HG02840 (cell line): Measurements from ENCODE around the gene TMEM132D.

Experiments
- ATAC-seq: cut with Tn5 transposase; IDR thresholded peaks from one replicate; pipeline ENCODE4 v1.9.1; 2021; ENCODE audit warnings: mild to moderate bottlenecking, moderate library complexity, moderate number of reproducible peaks; ENCODE audit not compliant: unreplicated experiment, low FRiP score

The TMEM132D gene

GRCh38 chr12:129750421-129750820 lies 153.4 kb downstream of the TMEM132D start:
- no peak for ATAC-seq

DNA sequence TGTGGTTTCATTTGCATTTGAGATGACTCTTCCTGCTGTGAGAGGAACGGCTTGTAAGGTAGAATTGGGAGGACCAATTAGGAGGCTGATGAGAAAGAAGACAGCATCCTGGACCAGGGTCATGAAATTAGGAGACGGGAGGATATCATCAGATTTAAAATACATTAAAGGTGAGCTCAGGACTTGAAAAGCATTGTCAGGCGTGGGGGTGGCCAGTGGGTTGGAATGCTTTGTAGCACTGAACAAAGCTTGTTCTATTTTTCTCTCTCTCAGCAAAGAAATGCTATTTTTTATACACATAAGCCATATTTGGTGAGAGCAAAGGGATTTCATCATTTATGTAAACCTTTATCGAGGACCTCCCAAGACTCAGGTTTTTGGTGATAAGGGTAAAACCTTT lies 157.5 kb downstream of the TMEM132D start:
- no peak for ATAC-seq

- no peak for ATAC-seq
Observed at GRCh38 chr12:129729170-129729569, 174.7 kb downstream of the TMEM132D start.

DNA sequence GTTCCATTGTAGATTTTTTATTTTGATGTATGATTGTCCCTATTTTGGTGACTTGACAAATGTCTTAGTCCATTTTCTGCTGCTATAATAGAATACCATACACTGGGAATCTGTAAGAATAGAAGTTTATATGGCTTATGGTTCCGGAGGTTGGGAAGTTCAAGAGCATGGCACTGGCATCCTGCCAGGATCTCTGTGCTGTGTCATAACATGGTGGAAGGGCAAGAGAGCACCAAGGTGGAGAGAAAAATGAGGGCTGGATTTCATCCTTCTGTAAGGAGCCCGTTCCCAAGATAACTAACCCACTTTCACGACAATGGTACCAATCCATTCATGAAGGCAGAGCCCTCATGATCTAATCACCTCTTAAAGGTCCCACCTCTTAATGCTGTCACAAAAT lies 176.7 kb downstream of the TMEM132D start:
- ATAC-seq, result no peak

GRCh38 chr12:129723260-129723659 lies 180.6 kb downstream of the TMEM132D start:
- no peak for ATAC-seq

GRCh38 chr12:129720618-129721017 lies 183.2 kb downstream of the TMEM132D start:
- no peak for ATAC-seq

DNA sequence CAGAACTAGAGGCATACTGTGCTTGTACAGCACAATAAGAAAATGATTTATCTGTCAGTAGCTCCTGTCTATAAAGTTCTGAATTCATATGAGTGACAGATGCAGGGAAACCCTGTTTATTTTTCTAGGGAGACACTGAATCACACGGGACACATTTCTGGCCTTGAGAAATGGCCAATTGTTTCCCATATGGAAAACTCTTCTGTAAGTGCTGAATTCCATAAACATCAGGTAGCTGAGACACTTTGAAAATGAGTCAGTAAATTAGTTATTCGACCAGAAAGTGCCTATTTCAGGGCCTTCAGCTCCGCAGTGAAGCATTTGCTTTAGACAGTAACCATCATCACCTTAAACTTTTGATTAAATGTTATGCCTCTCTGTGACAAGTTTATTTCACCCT lies 184.4 kb downstream of the TMEM132D start:
- no peak for ATAC-seq

GRCh38 chr12:129717438-129717837 lies 186.4 kb downstream of the TMEM132D start:
- no peak for ATAC-seq

- ATAC-seq, result no peak
Observed at GRCh38 chr12:129716825-129717224, 187.0 kb downstream of the TMEM132D start.

GRCh38 chr12:129706716-129707115 lies 197.1 kb downstream of the TMEM132D start:
- ATAC-seq, result no peak

- no peak for ATAC-seq
Observed at GRCh38 chr12:129704232-129704830, 199.5 kb downstream of the TMEM132D start.

- no peak for ATAC-seq
Observed at GRCh38 chr12:129701631-129702101, 202.2 kb downstream of the TMEM132D start.

DNA sequence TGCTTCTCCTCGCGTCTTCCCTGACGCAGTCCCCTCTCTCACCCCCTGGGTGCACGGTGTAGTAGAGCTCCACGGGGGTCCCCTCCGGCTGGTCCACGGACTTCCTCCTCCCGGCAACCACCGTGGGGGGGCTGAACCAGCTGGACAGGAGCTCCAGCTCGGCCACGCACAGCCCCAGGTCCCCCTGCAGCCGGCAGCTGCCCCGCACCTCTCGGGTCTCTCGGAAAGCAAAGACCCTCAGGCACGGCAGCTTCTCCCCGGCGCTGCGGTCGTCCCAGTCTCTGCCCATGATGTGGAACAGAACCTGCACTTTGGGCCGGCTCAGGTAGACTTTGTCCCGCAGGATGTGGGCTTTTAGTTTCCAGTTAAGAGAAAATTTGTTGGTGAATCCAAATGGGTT lies 203.8 kb downstream of the TMEM132D start:
- no peak for ATAC-seq

DNA sequence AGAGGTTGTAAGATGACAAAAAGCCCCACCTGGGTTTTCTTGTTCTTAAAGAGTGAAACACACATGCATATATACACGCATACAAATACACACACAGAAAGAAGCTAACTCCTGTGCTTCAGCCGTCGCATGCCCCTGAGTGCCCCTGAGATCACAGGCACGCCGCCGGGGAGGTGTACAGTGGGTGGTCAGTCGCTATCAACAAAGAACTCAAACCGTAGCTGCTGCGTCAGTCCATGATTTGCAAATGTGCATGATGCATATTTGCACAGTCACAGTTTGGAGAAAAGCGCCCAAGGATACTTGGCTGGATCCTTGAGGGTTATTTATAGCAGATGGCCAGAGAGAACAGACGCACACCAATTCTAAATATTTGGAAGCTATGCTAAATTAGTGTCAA lies 206.9 kb downstream of the TMEM132D start:
- ATAC-seq, result no peak

- no peak for ATAC-seq
Observed at GRCh38 chr12:129696405-129696804, 207.4 kb downstream of the TMEM132D start.

- no peak for ATAC-seq
Observed at GRCh38 chr12:129693731-129694130, 210.1 kb downstream of the TMEM132D start.

DNA sequence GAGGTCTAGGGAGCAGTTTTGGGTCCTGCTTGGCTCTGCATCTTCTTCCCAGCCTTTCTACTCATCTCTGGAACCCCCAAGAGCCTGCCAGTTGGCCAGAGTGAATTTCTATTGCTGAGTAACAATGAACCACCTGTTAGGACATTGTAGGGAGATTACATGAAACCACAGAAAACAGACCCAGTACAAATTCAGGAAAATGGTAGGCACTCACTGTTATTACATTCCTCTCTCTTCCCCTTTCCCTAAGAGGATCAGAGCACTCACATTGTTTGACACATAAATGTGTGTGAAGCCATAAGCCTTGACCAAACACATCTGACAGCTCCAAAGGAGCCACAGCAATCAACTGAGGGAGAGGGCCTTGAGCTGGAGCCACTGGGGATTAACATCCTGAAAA lies 216.1 kb downstream of the TMEM132D start:
- no peak for ATAC-seq

DNA sequence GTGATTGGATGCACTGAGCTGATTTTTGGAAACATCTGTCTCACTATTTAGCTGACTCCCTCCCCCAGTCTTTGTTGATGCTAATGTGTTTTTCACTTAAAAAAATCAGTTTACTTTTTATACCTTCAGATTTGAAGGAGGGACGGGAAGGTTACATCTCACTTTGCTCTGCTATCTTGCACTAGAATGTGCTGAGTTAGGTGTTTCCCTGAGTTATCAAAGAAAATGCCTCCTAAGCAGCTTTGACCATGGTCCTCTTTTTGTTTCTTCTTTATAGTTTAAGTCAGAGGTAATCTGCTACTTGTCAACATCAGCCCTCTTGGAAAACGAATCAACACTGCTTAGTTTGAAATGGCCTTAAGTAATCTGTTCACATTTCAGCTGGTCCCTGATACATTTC lies 222.0 kb downstream of the TMEM132D start:
- ATAC-seq, result no peak

GRCh38 chr12:129681151-129681550 lies 222.7 kb downstream of the TMEM132D start:
- no peak for ATAC-seq

DNA sequence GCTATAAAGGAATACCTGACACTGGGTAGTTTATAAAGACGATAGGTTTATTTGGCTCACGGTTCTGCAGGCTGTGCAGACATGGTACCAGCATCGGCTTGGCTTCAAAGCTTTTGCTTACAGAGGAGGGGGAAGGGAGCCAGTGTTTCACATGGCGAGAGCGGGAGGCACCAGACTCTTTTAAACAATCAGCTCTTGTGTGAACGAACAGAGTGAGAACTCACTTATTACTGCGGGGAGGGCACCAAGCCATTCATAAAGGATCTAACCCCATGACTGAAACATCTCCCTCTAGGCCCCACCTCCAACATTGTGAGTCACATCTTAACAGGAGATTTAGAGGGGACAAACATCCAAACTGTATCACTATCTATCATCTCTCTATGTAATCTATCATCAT lies 227.4 kb downstream of the TMEM132D start:
- no peak for ATAC-seq

DNA sequence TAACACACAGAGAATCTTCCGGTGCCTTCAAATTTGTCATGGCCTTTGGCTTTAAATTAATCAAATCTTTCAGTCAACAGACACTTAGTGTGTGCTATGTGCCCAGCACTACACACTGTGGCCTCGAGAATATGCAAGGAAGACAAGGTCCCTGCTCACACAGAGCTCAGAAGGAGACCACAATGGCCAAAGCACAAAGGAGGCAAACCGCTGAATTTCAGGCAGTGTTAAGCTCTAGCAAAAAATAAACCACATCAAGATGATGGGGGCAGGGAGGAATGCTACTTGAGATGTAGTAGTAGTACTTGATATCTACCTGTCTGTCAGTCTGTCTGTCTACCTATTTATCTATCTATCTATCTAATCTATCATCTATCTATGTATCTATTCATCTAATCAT lies 227.9 kb downstream of the TMEM132D start:
- ATAC-seq, result no peak

- ATAC-seq, result no peak
Observed at GRCh38 chr12:129675496-129675895, 228.3 kb downstream of the TMEM132D start.

GRCh38 chr12:129673806-129674205 lies 230.0 kb downstream of the TMEM132D start:
- no peak for ATAC-seq
